ENCODE measurements around the gene AUTS2.

The AUTS2 gene

GRCh38 chr7:70638158-70639107 is 1040.2 kb downstream of the AUTS2 start:
- in situ Hi-C loops (cut with HindIII; ENCODE audit: low sequenced_read_pairs): no loop called here

GRCh38 chr7:70640266-70640833 is 1042.1 kb downstream of the AUTS2 start:
- in situ Hi-C loops (cut with HindIII; ENCODE audit: low sequenced_read_pairs): no loop called here
- no peak for TF ChIP-seq CTCF (IDR thresholded peaks at IDR 0.05; ENCODE audit: low read depth, low read length, missing control alignments)
- peak; percentile 27 for DNase-seq (ENCODE audit: low read depth)
- H3K4me3 ChIP-seq (ENCODE audit: low read depth, low read length): no peak overlapping the region

More at GRCh38 chr7:70638158-70639107, 1040.2 kb downstream of the AUTS2 start:
- H3K4me3 ChIP-seq (ENCODE audit: low read depth, low read length): no peak overlapping the region
- no peak for DNase-seq (ENCODE audit: low read depth)
- TF ChIP-seq CTCF (IDR thresholded peaks at IDR 0.05; ENCODE audit: low read depth, low read length, missing control alignments): no peak

GRCh38 chr7:70641882-70642281 is 1043.6 kb downstream of the AUTS2 start:
- H3K4me3 ChIP-seq (ENCODE audit: low read depth, low read length): no peak overlapping the region
- in situ Hi-C loops (cut with HindIII; ENCODE audit: low sequenced_read_pairs): no loop called here

GRCh38 chr7:70645279-70645678 is 1047.0 kb downstream of the AUTS2 start:
- no peak for DNase-seq (ENCODE audit: low read depth)
- TF ChIP-seq CTCF (IDR thresholded peaks at IDR 0.05; ENCODE audit: low read depth, low read length, missing control alignments): no peak
- H3K4me3 ChIP-seq (ENCODE audit: low read depth, low read length): no peak overlapping the region
- in situ Hi-C loops (cut with HindIII; ENCODE audit: low sequenced_read_pairs): no loop called here

More at GRCh38 chr7:70641882-70642281, 1043.6 kb downstream of the AUTS2 start:
- TF ChIP-seq CTCF (IDR thresholded peaks at IDR 0.05; ENCODE audit: low read depth, low read length, missing control alignments): no peak
- DNase-seq (ENCODE audit: low read depth): no peak

- no peak for TF ChIP-seq CTCF (IDR thresholded peaks at IDR 0.05; ENCODE audit: low read depth, low read length, missing control alignments)
- no peak for DNase-seq (ENCODE audit: low read depth)
- no peak overlapping the region for H3K4me3 ChIP-seq (ENCODE audit: low read depth, low read length)
- in situ Hi-C loops (cut with HindIII; ENCODE audit: low sequenced_read_pairs): no loop called here
Measured at GRCh38 chr7:70645876-70646351, 1047.6 kb downstream of the AUTS2 start.

- no peak for DNase-seq (ENCODE audit: low read depth)
- no peak for TF ChIP-seq CTCF (IDR thresholded peaks at IDR 0.05; ENCODE audit: low read depth, low read length, missing control alignments)
- in situ Hi-C loops (cut with HindIII; ENCODE audit: low sequenced_read_pairs): no loop called here
- no peak overlapping the region for H3K4me3 ChIP-seq (ENCODE audit: low read depth, low read length)
Measured at GRCh38 chr7:70646536-70647248, 1048.4 kb downstream of the AUTS2 start.
